HEK293 (cell line): Measurements from ENCODE around the gene NDUFA9.
A peak's percentile ranks its signal among the peaks of the same experiment; 100 is the strongest.

Experiments
- CTCF ChIA-PET: fragments of 350-600 bp; formaldehyde crosslinking; extraction: SDS; loops from one replicate; lab custom pipeline; 2021; ENCODE audit warnings: antibody characterized with exemption; lab: Yijun Ruan, JAX
- POLR2A ChIA-PET: fragments of 300-600 bp; formaldehyde crosslinking; extraction: SDS; loops from one replicate; lab custom pipeline; 2020; ENCODE audit warnings: antibody characterized with exemption, inconsistent platforms; lab: Yijun Ruan, JAX
- H3K27ac ChIP-seq: fragments of 200-500 bp; sonication (Bioruptor generic); 2 replicates; pipeline ENCODE4 v1.5.1; 2014; ENCODE audit warnings: low read depth, low read length, control low read depth, inconsistent platforms; ENCODE audit errors: extremely low read depth
- H3K36me3 ChIP-seq, 2 experiments: fragments of 200-500 bp in 1 of 2; sonication (Bioruptor generic) in 1 of 2; 1 replicate in 1 of 2; 2 replicates in 1 of 2; pipeline ENCODE4 v1.5.1; 2014 to 2017; ENCODE audit warnings: inconsistent platforms in 2 of 2, low read length in 2 of 2; ENCODE audit not compliant: control insufficient read depth in 2 of 2, insufficient read depth in 1 of 2
- H3K4me1 ChIP-seq: fragments of 200-500 bp; sonication (Bioruptor generic); 2 replicates; pipeline ENCODE4 v1.5.1; 2014; ENCODE audit warnings: mild to moderate bottlenecking, low read length, inconsistent platforms; ENCODE audit not compliant: control insufficient read depth, insufficient read depth
- H3K4me3 ChIP-seq: 2 replicates; pipeline ENCODE4 v1.5.1; 2011; ENCODE audit warnings: low read depth, mild to moderate bottlenecking, control low read depth, low read length, moderate library complexity
- H3K9me3 ChIP-seq: fragments of 200-500 bp; sonication (Bioruptor generic); 2 replicates; pipeline ENCODE4 v1.5.1; 2014; ENCODE audit warnings: low read depth, low read length, inconsistent platforms; ENCODE audit not compliant: control insufficient read depth, insufficient read depth
- BCL11B ChIP-seq: fragments of 450-650 bp; formaldehyde crosslinking; IDR thresholded peaks from 2 replicates; pipeline ENCODE4 v1.5.1; 2016; ENCODE audit warnings: low read depth, missing biosample characterization, missing genetic modification characterization
- GLIS1 ChIP-seq: fragments of 450-650 bp; formaldehyde crosslinking; IDR thresholded peaks from 2 replicates; pipeline ENCODE4 v1.5.1; 2016; ENCODE audit warnings: missing biosample characterization, missing genetic modification characterization
- GLIS2 ChIP-seq: fragments of 450-650 bp; formaldehyde crosslinking; IDR thresholded peaks from 2 replicates; pipeline ENCODE4 v1.5.1; 2016; ENCODE audit warnings: missing biosample characterization, missing genetic modification characterization
- KLF10 ChIP-seq: fragments of 450-650 bp; IDR thresholded peaks from 2 replicates; pipeline ENCODE4 v1.5.1; 2018; ENCODE audit warnings: missing biosample characterization, mild to moderate bottlenecking, missing genetic modification characterization
- KLF7 ChIP-seq: fragments of 450-650 bp; formaldehyde crosslinking; IDR thresholded peaks from 2 replicates; pipeline ENCODE4 v1.5.1; 2016; ENCODE audit warnings: missing biosample characterization, missing genetic modification characterization, borderline replicate concordance
- MZF1 ChIP-seq: fragments of 450-650 bp; formaldehyde crosslinking; IDR thresholded peaks from 2 replicates; pipeline ENCODE4 v1.5.1; 2017; ENCODE audit warnings: missing biosample characterization, missing genetic modification characterization, borderline replicate concordance
- SETDB1 ChIP-seq: IDR thresholded peaks from one replicate; pipeline ENCODE4 v1.6.1; 2017; ENCODE audit warnings: mild to moderate bottlenecking, low read length, moderate library complexity, mixed read lengths; ENCODE audit not compliant: insufficient read length
- SP2 ChIP-seq: fragments of 450-650 bp; formaldehyde crosslinking; IDR thresholded peaks from 2 replicates; pipeline ENCODE4 v1.5.1; 2016; ENCODE audit warnings: missing biosample characterization, missing genetic modification characterization
- YY1 ChIP-seq: fragments of 450-650 bp; formaldehyde crosslinking; IDR thresholded peaks from 2 replicates; pipeline ENCODE4 v1.5.1; 2018; ENCODE audit warnings: missing biosample characterization, missing genetic modification characterization
- ZBTB20 ChIP-seq: fragments of 450-650 bp; formaldehyde crosslinking; IDR thresholded peaks from 2 replicates; pipeline ENCODE4 v1.5.1; 2016; ENCODE audit warnings: missing biosample characterization, missing genetic modification characterization
- ZBTB21 ChIP-seq: fragments of 450-650 bp; formaldehyde crosslinking; IDR thresholded peaks from 2 replicates; pipeline ENCODE4 v1.5.1; 2017; ENCODE audit warnings: missing biosample characterization, missing genetic modification characterization
- ZBTB48 ChIP-seq: fragments of 450-650 bp; formaldehyde crosslinking; IDR thresholded peaks from 2 replicates; pipeline ENCODE4 v1.5.1; 2016; ENCODE audit warnings: missing biosample characterization, missing genetic modification characterization
- ZBTB8A ChIP-seq: fragments of 450-650 bp; formaldehyde crosslinking; IDR thresholded peaks from 2 replicates; pipeline ENCODE4 v1.5.1; 2016; ENCODE audit warnings: missing biosample characterization, missing genetic modification characterization
- ZFP41 ChIP-seq: fragments of 450-650 bp; formaldehyde crosslinking; IDR thresholded peaks from 2 replicates; pipeline ENCODE4 v1.5.1; 2016; ENCODE audit warnings: missing biosample characterization, missing genetic modification characterization, borderline replicate concordance
- ZIC2 ChIP-seq: fragments of 450-650 bp; formaldehyde crosslinking; IDR thresholded peaks from 2 replicates; pipeline ENCODE4 v1.5.1; 2016; ENCODE audit warnings: missing biosample characterization, missing genetic modification characterization
- ZNF121 ChIP-seq: fragments of 450-650 bp; formaldehyde crosslinking; IDR thresholded peaks from 2 replicates; pipeline ENCODE4 v1.5.1; 2016; ENCODE audit warnings: missing biosample characterization, missing genetic modification characterization
- ZNF140 ChIP-seq: fragments of 450-650 bp; formaldehyde crosslinking; IDR thresholded peaks from 2 replicates; pipeline ENCODE4 v1.5.1; 2016; ENCODE audit warnings: missing biosample characterization, missing genetic modification characterization
- ZNF2 ChIP-seq: fragments of 450-650 bp; formaldehyde crosslinking; IDR thresholded peaks from 2 replicates; pipeline ENCODE4 v1.5.1; 2016; ENCODE audit warnings: missing biosample characterization, missing genetic modification characterization
- ZNF292 ChIP-seq: fragments of 450-650 bp; formaldehyde crosslinking; IDR thresholded peaks from 2 replicates; pipeline ENCODE4 v1.5.1; 2016; ENCODE audit warnings: low read depth, missing biosample characterization, missing genetic modification characterization, borderline replicate concordance
- ZNF324 ChIP-seq: fragments of 450-650 bp; formaldehyde crosslinking; IDR thresholded peaks from 2 replicates; pipeline ENCODE4 v1.5.1; 2016; ENCODE audit warnings: missing biosample characterization, missing genetic modification characterization
- ZNF354C ChIP-seq: fragments of 450-650 bp; formaldehyde crosslinking; IDR thresholded peaks from 2 replicates; pipeline ENCODE4 v1.5.1; 2016; ENCODE audit warnings: missing biosample characterization, missing genetic modification characterization, low read depth, borderline replicate concordance
- ZNF37A ChIP-seq: fragments of 450-650 bp; IDR thresholded peaks from 2 replicates; pipeline ENCODE4 v1.5.1; 2018; ENCODE audit warnings: missing biosample characterization, missing genetic modification characterization
- ZNF394 ChIP-seq: fragments of 450-650 bp; formaldehyde crosslinking; IDR thresholded peaks from 2 replicates; pipeline ENCODE4 v1.5.1; 2016; ENCODE audit warnings: missing biosample characterization, missing genetic modification characterization, mild to moderate bottlenecking, moderate library complexity, borderline replicate concordance
- ZNF426 ChIP-seq: fragments of 450-650 bp; formaldehyde crosslinking; IDR thresholded peaks from 2 replicates; pipeline ENCODE4 v1.5.1; 2017; ENCODE audit warnings: missing biosample characterization, missing genetic modification characterization, mild to moderate bottlenecking, inconsistent platforms, moderate library complexity
- ZNF558 ChIP-seq: fragments of 450-650 bp; formaldehyde crosslinking; IDR thresholded peaks from 2 replicates; pipeline ENCODE4 v1.5.1; 2016; ENCODE audit warnings: missing biosample characterization, missing genetic modification characterization
- ZNF585B ChIP-seq: fragments of 450-650 bp; formaldehyde crosslinking; IDR thresholded peaks from 2 replicates; pipeline ENCODE4 v1.5.1; 2016; ENCODE audit warnings: missing biosample characterization, missing genetic modification characterization
- ZNF629 ChIP-seq: fragments of 450-650 bp; formaldehyde crosslinking; IDR thresholded peaks from 2 replicates; pipeline ENCODE4 v1.5.1; 2017; ENCODE audit warnings: missing biosample characterization, missing genetic modification characterization
- ZXDB ChIP-seq: fragments of 450-650 bp; formaldehyde crosslinking; IDR thresholded peaks from 2 replicates; pipeline ENCODE4 v1.5.1; 2016; ENCODE audit warnings: missing biosample characterization, missing genetic modification characterization
- TF ChIP-seq, protein P1 (sequence below): fragments of 450-650 bp; formaldehyde crosslinking; IDR thresholded peaks from 2 replicates; pipeline ENCODE4 v1.5.1; 2017; ENCODE audit warnings: missing biosample characterization, missing genetic modification characterization
- TF ChIP-seq, protein P2 (sequence below): fragments of 450-650 bp; formaldehyde crosslinking; IDR thresholded peaks from 2 replicates; pipeline ENCODE4 v1.5.1; 2016; ENCODE audit warnings: missing biosample characterization, missing genetic modification characterization
- TF ChIP-seq, protein P3 (sequence below): fragments of 450-650 bp; formaldehyde crosslinking; optimal IDR thresholded peaks from 2 replicates; pipeline ENCODE3; 2016; ENCODE audit warnings: missing biosample characterization, mild to moderate bottlenecking, missing genetic modification characterization
- TF ChIP-seq, protein P4 (sequence below): fragments of 450-650 bp; formaldehyde crosslinking; IDR thresholded peaks from 2 replicates; pipeline ENCODE4 v1.5.1; 2016; ENCODE audit warnings: missing biosample characterization, missing genetic modification characterization, low read depth

NDUFA9 gene

DNA sequence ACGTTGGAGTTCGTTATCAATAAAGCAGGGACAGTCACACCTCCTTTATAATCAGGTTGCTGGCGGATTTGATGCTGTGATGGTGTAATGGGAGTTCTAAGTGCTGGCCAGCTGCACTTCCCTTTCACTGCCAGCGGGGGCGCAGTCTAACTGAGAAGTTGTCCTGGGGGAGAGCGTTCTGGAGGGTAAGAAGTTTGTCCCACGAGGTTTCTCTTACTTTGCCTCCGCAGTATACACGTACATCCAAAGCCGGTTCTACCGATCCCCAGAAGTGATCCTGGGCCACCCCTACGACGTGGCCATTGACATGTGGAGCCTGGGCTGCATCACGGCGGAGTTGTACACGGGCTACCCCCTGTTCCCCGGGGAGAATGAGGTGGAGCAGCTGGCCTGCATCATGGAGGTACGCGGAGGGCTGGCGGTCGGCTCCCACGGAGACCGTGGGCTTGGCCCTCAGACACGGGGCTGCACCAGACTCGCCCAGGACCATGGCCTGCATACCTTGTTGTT lies 44.2 kb upstream of the NDUFA9 start:
- H3K36me3 ChIP-seq, result peaks cover 0 to 3% of the 10 kb centered on the region in 2 experiments; a peak in 1 of 3 replicates
- peak overlapping the region; percentile 54; the same call in 1 of the 2 replicates for H3K27ac ChIP-seq
- no peaks in the 10 kb centered on the region for H3K9me3 ChIP-seq
- ChIA-PET CTCF (interaction anchor here (0.6 to 2.0 kb wide), 9 partner anchors 10 to 332 kb away, joined by 3 to 18 read pairs (median 5); partner anchors contain the start of gene DYRK4), POLR2A (interaction anchor here (1.7 kb wide), 1 partner anchor 44 kb away, joined by 8 read pairs; the partner anchor contains the start of genes AKAP3 and NDUFA9)
- H3K4me1 ChIP-seq, result no peaks in the 10 kb centered on the region
- H3K4me3 ChIP-seq, result peak overlapping the region; percentile 88
- TF ChIP-seq ZNF354C (tag by site-specific recombination) (no peak), ZNF558 (no peak), ZBTB21 (peak; percentile 28; the same call in 1 of the 2 replicates), ZNF37A (tag by site-specific recombination) (no peak), ZNF426 (tag by site-specific recombination) (no peak), ZXDB (peak; percentile 74), ZNF292 (tag by site-specific recombination) (no peak), YY1 (tag by site-specific recombination) (peak; percentile 74; the same call in 1 of the 2 replicates), ZNF585B (tag by site-specific recombination) (no peak), SP2 (tag by site-specific recombination) (no peak), GLIS1 (tag by site-specific recombination) (peak; percentile 52), ZNF2 (peak; percentile 92), KLF10 (tag by site-specific recombination) (no peak; the same call in 1 of the 2 replicates), ZFP41 (tag by site-specific recombination) (no peak), BCL11B (tag by site-specific recombination) (no peak), SETDB1 (no peak), KLF7 (no peak), ZNF324 (peak; percentile 85), ZNF629 (tag by site-specific recombination) (peak; percentile 42; the same call in 1 of the 2 replicates), ZNF121 (tag by site-specific recombination) (no peak), ZIC2 (peak; percentile 24; the same call in 1 of the 2 replicates), ZNF140 (tag by site-specific recombination) (no peak), MZF1 (tag by site-specific recombination) (peak; percentile 56; the same call in 1 of the 2 replicates), ZBTB8A (tag by site-specific recombination) (peak; percentile 37; the same call in 1 of the 2 replicates), ZBTB48 (tag by site-specific recombination) (peak; percentile 65; the same call in 1 of the 2 replicates), GLIS2 (tag by site-specific recombination) (peak; percentile 81), ZNF394 (tag by site-specific recombination) (peak; percentile 93), ZBTB20 (tag by site-specific recombination) (peak; percentile 55; the same call in 1 of the 2 replicates)
- TF ChIP-seq, protein P1, sequence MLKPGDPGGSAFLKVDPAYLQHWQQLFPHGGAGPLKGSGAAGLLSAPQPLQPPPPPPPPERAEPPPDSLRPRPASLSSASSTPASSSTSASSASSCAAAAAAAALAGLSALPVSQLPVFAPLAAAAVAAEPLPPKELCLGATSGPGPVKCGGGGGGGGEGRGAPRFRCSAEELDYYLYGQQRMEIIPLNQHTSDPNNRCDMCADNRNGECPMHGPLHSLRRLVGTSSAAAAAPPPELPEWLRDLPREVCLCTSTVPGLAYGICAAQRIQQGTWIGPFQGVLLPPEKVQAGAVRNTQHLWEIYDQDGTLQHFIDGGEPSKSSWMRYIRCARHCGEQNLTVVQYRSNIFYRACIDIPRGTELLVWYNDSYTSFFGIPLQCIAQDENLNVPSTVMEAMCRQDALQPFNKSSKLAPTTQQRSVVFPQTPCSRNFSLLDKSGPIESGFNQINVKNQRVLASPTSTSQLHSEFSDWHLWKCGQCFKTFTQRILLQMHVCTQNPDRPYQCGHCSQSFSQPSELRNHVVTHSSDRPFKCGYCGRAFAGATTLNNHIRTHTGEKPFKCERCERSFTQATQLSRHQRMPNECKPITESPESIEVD (tag by site-specific recombination), result no peak
- TF ChIP-seq, protein P2, sequence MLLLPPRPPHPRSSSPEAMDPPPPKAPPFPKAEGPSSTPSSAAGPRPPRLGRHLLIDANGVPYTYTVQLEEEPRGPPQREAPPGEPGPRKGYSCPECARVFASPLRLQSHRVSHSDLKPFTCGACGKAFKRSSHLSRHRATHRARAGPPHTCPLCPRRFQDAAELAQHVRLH (tag by site-specific recombination), result no peak; the same call in 1 of the 2 replicates
- TF ChIP-seq, protein P3, sequence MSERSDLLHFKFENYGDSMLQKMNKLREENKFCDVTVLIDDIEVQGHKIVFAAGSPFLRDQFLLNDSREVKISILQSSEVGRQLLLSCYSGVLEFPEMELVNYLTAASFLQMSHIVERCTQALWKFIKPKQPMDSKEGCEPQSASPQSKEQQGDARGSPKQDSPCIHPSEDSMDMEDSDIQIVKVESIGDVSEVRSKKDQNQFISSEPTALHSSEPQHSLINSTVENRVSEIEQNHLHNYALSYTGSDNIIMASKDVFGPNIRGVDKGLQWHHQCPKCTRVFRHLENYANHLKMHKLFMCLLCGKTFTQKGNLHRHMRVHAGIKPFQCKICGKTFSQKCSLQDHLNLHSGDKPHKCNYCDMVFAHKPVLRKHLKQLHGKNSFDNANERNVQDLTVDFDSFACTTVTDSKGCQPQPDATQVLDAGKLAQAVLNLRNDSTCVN (tag by site-specific recombination), result no peak
- TF ChIP-seq, protein P4, sequence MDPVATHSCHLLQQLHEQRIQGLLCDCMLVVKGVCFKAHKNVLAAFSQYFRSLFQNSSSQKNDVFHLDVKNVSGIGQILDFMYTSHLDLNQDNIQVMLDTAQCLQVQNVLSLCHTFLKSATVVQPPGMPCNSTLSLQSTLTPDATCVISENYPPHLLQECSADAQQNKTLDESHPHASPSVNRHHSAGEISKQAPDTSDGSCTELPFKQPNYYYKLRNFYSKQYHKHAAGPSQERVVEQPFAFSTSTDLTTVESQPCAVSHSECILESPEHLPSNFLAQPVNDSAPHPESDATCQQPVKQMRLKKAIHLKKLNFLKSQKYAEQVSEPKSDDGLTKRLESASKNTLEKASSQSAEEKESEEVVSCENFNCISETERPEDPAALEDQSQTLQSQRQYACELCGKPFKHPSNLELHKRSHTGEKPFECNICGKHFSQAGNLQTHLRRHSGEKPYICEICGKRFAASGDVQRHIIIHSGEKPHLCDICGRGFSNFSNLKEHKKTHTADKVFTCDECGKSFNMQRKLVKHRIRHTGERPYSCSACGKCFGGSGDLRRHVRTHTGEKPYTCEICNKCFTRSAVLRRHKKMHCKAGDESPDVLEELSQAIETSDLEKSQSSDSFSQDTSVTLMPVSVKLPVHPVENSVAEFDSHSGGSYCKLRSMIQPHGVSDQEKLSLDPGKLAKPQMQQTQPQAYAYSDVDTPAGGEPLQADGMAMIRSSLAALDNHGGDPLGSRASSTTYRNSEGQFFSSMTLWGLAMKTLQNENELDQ, result no peak
